SKM-1 (cell line): Measurements from ENCODE around the gene LCORL.
"Not testable (repeated sequence)": the region's sequence is repeated elsewhere in the genome, so short reads cannot be mapped to it uniquely, and the experiment has no call there.

Source experiments
- DNase-seq: peaks from one replicate; lab custom pipeline; 2025; ENCODE audit not compliant: unreplicated experiment; lab: John Stamatoyannopoulos, UW

Gene LCORL

DNA sequence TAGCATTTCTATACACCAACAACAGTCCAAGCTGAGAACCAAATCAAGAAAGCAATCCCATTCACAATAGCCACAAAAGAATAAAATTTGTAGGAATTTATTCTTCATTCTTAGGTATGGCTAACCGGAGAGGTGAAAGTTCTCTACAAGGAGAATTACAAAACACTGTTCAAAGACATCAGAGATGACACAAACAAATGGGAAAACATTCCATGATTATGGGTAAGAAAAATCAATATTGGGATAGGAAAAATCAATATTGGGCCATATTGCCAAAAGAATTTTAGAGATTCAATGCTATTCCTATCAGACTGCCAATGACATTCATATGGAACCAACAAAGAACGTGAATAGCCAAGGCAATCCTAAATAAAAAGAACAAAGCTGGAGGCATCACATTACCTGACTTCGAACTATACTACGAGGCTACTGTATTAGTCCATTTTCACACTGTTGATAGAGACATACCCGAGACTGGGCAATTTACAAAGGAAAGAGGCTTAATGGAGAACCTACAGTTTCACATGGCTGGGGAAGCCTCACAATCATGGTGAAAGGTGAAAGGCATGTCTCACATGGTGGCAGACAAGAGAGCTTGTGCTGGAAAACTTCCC lies 161.7 kb downstream of the LCORL start:
- DNase-seq = no peak

DNA sequence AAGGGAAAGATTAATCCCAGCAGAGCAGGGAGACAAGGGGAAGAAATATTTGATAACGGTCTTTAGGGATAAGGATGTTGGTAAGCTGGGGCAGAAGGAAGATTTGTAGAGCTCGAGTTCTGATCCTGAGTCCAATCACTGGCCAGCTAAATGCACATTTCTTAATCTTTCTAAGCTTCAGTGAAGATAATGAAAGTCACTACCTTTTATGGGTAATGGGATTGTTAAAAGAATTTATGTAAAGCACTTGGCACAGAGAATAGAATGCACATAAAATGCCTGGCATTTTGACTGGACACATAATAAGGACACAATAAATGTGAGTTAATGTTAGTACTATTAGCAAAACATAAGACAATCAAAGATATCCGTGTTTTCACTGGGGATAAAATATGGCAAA lies 167.5 kb downstream of the LCORL start:
- no peak for DNase-seq

DNA sequence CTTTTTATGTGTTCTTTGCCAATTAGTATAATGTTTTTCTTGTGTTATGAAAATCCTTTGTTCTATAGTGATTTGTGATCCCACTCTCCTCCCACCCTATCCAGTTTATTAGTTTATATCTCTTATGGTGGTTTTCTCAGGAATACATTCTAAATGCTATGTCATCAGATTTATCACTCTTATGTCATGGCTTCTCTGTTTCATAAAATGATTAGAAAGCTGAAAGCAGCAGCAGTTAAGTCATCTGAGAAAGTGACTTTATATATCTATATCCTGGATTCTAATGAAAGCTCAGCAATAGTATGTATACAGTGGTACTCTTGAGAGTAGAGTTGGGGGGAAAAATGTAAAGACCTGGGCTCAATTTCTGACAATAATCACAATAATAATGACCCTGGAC lies 169.6 kb downstream of the LCORL start:
- DNase-seq = no peak

DNA sequence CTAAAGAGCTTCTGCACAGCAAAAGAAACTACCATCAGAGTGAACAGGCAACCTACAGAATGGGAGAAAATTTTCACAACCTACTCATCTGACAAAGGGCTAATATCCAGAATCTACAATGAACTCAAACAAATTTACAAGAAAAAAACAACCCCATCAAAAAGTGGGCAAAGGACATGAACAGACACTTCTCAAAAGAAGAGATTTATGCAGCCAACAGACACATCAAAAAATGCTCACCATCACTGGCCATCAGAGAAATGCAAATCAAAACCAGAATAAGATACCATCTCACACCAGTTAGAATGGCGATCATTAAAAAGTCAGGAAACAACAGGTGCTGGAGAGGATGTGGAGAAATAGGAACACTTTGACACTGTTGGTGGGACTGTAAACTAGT lies 171.3 kb downstream of the LCORL start:
- DNase-seq = not testable (repeated sequence)

DNA sequence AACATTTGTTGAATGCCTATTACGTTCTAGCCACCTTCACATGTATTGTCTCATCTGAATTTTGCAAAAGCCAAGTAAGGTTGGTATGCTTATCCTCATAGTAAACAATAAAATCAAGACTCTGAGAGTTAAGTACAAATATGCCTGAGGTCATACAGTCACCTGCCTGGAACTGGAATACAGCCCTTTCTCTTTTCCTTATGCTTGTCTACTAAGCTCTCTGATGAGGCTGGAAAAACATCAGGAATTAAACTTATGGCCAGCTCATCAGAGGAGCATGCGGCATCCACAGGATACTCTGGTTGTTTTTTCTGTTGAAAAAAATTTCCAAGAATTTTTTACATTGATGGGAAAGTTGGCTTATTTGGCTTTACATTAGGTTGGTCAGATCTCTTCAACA lies 175.3 kb downstream of the LCORL start:
- DNase-seq = no peak

DNA sequence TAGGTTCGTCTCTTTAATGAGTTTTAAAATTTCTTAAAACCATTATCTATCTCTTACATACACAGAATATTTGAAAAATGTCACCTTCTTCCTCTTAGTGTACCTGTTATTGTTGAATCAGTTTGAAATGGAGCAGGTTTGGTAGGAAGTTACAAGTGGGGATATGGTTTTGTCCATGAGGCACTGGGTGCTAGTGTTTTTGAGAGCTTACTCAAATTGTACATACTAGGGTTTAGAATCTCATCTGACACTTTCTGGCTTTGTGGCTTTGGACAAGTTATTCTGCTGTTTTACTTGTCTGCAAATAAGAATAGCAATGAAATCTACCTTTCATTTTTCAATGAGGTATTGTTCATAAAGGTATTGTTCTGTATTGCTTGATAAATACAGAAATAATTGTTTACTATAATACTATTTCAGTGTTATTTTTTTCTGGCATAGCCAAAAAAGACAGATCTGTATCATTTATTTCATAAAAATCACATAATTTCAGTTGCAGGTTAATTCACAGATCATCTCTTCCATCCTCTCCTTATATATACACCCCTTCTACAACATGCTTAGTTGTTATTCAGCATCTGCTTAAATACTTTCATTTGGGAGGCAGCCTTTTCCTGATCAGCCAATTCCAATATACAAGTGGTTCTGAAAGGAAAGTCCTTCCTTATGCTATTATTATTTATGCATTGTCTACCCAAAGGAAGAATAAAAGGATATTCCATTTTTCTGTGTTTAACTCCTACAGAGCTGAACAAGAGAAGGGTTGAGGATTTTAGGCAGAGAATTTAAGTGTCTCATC lies 197.5 kb downstream of the LCORL start:
- no peak for DNase-seq

DNA sequence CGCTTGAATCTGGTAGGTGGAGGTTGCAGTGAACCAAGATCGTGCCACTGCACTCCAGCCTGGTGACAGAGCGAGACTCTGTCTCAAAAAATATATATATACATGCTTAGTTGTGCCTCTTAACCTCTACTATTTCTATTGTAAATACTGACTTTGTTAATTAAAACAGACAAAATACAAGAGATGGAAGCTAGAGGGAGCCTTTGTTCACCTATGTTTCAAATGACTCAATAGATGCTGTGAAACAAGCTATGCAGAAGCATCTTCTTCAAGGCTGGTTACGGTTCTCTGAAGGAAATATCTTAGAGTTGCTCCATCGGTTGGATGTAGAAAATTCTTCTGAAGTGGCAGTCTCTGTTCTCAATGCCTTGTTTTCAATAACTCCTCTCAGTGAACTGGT lies 204.5 kb downstream of the LCORL start:
- DNase-seq = peak; percentile 16

DNA sequence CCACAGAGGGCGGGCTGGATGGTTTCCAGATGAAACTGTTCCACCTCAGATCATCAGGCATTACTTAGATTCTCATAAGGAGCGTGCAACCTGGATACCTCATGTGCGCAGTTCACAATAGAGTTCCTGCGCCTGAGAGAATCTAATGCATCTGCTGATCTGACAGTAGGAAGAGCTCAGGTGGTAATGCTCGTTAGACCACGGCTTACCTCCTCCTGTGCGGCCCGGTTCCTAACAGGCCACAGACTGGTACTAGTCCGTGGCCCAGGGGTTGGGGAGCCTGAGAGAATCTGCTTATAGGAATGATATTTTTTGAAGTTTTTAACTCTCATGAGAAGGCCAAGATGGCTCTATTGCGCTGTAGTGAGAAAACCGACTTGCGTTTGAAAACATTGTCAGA lies 205.4 kb downstream of the LCORL start:
- no peak for DNase-seq

DNA sequence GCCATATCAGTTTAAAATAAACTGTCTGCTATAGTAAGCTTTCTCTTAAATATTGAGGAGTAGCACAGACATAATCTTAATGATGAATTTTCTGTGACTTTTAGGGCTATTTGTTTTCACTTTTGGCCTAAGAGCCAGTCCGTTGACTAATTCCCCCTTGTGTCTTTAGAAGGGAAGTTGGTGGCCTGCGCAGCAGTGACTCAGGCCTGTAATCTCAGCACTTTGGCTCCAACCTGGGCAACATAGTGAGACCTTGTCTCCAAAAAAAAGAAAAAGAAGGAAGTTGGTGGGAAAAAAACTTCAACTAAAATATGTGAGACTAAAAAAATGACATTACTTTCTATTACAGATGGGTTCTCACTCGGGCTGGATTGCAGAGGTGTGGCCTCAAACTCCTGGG lies 207.4 kb downstream of the LCORL start:
- DNase-seq = no peak

DNA sequence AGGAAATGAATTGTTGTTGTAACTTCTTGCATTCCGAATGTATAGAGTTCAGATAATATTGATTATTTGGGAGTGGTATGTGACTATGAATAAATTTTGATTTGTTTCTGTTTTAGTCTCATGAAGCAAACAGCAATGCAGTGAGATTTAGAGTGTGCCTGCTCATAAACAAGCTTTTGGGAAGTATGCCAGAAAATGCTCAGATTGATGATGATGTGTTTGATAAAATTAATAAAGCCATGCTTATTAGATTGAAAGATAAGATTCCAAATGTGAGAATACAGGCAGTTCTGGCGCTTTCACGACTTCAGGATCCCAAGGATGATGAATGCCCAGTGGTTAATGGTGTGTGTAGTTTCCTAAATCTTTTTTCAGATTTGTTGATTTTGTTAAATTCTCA lies 208.8 kb downstream of the LCORL start:
- DNase-seq = no peak

DNA sequence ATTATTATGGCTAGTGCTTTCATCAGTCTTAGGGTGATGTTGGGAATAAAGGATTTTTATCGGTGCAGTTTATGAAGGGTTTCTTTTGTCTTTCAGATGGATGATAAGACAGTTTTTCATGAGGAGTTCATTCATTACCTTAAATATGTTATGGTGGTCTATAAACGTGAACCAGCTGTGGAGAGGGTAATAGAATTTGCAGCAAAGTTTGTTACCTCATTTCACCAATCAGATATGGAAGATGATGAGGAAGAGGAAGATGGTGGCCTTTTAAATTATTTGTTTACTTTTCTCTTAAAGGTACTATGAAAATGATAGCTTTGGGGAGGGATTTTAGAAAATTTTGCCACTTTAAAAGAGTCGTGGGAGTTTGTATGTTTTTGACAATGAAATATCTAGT lies 209.4 kb downstream of the LCORL start:
- DNase-seq = no peak

DNA sequence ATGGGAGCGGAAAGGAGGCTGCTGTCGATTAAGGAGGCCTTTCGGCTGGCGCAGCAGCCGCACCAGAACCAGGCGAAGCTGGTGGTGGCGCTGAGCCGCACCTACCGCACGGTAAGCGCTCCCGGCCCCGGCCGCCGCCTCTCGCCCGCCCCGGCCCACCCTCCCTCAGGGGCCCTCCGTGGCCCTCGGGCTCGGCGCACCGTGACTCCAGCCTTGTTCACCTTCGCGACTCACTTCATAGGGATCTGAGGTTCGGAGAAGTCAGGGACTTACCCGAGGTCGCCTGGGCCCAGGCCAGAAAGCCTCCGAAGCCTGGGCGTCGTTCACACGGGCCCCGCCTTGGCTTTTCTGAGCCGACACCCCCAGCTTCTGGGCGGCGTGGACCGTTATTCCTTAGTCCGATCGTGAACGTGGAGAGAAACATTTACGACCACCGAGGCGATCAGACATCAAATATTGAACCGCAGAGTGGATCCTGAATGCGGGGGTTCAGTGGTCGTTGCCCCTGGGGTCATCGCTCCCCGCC lies 210.4 kb downstream of the LCORL start:
- DNase-seq = no peak

DNA sequence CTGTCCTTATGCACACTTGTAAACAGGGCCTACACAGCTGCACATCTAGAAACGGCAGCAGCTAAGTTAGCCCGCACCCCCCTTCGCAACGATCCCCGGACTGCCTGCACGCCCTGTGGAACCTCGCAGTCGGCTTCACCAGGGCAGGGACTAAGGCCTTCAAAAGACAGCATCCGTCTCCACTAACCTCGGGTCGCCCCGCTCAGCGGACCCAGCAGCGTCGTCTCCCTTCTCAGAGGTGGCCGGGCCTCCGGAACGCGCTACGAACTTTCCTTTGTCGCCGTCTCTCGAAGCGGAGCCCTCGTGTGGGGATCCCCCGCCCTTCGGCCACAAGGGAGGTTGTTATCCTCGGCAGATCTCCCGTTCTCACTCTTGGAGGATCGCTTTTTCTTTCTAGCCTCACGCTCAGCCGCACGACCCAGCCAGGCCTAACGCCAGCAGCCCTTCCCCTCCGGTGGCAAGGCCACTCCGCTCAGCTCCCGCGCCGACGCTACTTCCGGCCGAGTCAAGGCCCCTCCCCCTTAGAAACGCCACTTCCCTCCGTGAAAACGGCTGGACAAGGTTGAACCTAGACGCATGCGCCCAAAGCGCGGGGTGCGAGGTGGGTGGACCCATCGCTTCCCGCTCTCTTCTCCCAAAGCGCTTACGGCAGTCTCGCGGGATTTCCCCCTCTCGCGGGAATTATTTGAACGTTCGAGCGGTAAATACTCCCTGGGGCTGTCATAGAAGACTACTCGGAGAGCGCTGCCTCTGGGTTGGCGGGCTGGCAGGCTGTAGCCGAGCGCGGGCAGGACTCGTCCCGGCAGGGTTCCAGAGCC lies 211.1 kb downstream of the LCORL start, which contains the start of the genes DCAF16 and NCAPG:
TSS of gene DCAF16 (minus strand) at position 498 of the 818 bp plus-strand sequence. CDS start 6,616 bp downstream, outside the sequence.
TSS of gene NCAPG (plus strand) at position 720 of the 818 bp plus-strand sequence. CDS start 99 bp downstream, outside the sequence.
- peak; percentile 96 for DNase-seq

DNA sequence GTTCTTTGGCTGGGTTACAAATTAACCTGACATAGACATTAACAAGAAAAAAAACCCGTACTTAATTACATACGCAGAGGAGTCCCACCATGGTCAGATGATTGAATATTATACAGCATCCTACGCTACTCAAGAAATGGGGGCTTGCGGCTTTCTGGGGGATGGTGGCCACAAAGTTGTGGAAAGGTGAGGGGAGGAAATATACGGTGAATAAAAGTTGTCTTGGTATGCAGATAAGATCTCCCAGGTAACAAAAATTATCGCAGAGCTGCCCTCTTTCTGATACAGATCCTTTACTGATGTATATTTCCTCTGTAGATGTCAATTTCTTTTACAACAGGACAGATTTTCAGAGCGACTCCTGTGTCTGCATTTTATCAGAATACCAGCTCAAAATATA lies 211.9 kb downstream of the LCORL start:
- DNase-seq = no peak

DNA sequence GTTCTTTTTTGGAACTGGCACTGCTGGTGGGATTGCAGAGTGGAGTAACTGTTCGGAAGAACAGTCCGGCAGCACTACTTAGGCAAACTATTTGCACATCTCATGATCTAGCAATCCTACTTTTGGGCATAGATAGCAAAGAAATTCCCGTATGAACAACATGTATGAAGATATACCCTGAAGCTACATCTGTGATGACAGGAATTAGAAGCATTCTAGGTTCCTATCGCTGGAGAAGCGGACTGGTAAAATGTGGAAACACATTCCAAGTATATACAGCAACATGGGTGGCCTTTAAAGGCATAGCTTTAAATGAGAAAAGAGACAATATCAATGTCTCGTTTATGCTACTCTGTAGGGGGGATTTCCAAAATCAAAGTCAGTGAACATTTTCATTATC lies 214.1 kb downstream of the LCORL start:
- DNase-seq = no peak

DNA sequence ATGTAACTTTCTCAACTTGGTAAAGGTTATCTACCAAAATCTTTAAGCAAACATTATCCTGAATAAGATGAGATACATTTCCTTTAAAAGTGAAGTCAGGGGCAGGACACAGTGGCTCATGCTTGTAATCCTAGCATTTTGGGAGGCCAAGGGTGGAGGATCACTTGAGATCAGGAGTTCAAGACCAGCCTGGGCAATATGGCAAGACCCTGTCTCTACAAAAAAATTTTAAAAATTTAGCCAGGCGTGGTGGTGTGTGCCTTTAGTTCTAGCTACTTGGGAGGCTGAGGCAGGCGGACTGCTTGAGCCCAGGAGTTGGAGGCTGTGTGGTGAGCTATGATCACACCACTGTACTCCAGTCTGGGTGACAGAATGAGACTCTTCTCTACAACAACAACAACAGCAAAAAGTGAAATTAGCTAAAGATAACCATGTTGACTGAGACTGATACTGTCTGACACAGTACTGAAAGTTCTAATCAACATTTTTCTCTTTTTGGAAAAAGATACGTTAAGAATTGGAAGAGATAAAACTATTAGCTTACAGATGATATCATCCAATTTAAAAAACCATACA lies 215.9 kb downstream of the LCORL start:
- no peak for DNase-seq

DNA sequence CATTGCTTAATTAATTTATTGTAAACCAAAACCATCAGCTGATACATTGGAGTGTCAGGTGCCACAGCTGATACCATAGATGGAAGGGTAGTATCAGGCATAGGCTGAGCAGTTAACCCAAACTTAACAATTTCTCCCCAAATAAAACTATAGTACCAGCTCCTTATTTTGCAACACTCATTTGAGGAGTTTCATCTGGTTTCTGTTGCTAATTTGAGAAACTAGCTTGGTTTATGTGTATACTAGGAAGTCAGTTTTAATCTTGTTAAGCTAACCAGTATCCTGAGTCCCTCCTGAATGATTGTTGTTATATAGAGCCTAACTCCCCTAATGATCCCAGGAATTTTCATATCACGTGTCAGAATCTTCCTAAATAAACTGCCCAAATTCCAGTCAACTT lies 223.7 kb downstream of the LCORL start:
- no peak for DNase-seq

DNA sequence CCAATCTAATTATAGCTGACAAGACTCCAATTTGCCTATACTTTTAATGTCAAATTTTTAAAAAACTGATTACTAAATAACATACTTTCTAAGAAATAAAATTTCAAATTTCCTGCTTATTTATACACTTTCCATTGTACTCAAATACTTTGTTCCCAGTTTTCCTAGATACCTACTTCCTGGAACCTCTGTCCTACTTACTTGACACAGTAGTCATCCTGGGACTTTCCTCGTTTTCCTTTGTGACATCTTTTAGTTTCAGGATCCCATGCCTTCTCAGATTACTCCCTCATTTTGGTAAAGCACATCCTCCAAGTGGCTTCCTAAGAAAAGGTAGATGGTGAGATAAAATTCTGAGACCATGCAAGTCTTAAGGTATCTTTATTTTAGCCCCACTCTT lies 226.8 kb downstream of the LCORL start:
- DNase-seq = no peak
